GM12874 (cell line): Measurements from ENCODE around the gene NPEPL1.

Source experiments
- TF ChIP-seq, protein P1 (sequence below): IDR thresholded peaks from 2 replicates; pipeline ENCODE4 v1.5.1; 2011; ENCODE audit warnings: low read depth, mild to moderate bottlenecking, control low read depth, low read length, moderate library complexity; ENCODE audit not compliant: insufficient read depth

Gene NPEPL1

DNA sequence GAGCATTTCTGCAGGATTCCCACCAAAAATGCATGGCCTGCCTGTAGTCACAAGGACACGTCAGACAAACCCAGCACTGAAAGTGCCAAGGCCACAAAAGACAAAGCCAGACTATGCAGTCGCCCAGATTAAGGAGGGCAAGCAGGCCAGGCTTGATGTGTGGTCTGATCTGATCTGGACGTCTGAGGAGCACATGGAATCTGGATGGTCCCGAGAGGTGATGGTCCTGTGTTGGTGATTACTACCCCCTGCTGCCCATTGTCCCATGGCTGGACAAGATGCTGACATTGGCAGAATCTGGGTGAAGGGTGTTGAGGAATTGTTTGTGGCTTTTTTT, 17.1 kb downstream of the NPEPL1 start:
- TF ChIP-seq, protein P1, sequence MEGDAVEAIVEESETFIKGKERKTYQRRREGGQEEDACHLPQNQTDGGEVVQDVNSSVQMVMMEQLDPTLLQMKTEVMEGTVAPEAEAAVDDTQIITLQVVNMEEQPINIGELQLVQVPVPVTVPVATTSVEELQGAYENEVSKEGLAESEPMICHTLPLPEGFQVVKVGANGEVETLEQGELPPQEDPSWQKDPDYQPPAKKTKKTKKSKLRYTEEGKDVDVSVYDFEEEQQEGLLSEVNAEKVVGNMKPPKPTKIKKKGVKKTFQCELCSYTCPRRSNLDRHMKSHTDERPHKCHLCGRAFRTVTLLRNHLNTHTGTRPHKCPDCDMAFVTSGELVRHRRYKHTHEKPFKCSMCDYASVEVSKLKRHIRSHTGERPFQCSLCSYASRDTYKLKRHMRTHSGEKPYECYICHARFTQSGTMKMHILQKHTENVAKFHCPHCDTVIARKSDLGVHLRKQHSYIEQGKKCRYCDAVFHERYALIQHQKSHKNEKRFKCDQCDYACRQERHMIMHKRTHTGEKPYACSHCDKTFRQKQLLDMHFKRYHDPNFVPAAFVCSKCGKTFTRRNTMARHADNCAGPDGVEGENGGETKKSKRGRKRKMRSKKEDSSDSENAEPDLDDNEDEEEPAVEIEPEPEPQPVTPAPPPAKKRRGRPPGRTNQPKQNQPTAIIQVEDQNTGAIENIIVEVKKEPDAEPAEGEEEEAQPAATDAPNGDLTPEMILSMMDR = no peak

DNA sequence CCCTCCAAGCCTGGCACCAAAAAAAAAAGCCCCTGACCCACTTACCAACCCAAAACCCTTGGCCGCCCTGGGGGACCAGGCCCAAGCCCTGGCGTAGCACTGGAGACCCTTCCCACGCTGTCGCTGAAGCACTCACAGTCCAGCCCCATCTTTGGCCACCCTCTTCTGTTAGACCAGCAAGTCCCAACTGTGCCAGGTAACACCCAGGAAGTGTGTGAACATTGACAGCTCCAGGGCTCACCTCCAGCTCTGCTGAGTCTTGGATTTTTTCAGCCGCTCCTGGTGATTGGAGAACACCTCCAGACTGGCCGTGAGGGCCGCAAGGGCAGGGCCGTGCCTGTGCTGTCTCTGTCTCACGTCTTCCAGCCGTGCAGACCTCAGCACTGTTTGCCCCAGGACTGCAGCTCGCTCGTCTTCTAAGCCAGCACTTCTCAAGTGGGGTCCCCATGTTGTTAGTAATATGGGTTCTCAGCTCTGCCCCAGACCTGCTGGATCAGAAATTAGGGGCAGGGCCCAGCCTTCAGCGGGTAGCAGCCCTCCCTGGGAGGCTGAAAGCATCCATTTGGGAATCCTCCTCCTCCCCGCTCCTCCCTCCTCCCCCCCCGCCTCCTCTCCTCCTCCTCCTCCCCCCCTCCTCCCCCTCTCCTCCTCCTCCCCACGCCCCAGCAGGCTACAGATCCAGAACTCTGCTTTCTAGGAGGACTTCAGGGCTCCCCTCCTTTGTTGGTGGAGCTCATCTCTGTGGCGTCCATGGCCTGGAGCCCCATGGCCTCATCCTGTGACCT, 18.1 kb downstream of the NPEPL1 start:
- TF ChIP-seq, protein P1 = no peak

DNA sequence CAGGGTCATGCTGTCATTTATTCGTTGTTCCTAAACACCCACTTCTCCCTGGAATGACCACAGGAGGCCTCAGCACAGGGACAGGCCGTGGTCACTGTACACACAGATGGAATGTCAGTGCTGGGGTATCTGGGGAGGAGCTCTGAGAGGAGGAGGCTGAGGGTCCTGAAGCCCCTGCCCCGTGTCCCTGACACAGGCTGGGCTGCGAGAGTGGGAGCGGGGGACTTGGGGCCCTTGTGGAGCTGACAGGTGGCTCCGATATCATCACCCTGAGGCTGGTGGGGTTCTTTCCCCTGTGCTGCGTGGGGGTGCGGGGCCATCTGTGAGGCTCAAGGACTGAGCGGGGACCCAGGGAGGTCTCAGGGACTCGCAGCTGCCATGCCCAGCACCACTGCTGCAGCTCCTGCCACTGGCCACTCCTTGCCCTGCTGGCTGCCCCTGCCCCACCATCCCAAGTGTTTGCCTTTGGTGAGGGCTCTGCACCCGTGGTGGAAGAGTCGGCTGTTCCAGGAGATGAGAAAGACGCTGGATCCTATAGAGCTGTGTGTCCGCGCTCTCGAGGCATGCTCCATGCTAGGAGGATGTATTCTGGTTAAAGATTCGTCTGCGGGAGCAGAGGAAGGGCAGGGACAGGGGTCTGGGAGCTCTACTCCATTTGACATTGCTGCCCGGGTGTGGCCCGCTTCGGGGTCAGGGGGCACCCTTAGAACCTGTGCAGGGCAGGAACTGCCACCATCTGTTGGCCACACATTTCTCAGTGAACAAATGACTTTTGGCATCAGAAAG, 18.9 kb downstream of the NPEPL1 start:
- TF ChIP-seq, protein P1 = no peak

DNA sequence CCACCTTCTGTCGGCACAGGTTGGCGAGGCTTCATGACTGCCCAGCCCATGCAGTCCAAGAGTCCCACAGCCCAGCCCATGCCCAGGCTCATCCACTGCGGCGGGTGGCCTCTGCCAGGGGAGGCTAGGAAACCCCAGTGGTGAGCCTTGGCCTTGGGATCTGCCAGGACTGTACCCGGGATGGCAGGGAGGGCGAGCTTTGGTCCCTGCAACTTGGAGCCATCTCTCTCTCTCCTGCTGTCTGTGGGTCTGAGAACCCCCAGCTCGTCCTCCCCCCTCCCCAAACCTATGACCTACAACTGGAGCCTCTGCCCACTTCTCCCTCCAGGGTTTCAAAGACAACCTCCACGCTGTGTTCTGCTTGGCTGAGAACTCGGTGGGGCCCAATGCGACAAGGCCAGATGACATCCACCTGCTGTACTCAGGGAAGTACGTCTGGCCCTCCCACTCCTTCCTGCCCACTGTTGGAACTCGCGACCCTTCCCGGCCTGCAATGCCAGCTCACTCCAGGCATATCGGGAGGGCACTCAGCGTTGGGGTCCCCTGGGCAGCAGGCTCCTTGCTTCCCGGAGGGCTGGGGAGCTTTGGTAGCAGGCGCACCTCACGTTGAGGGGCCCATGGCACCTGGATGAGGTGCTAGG, 19.7 kb downstream of the NPEPL1 start:
- TF ChIP-seq, protein P1 = no peak

GRCh38 chr20:58712806-58713731, 20.5 kb downstream of the NPEPL1 start:
- TF ChIP-seq, protein P1 = no peak

GRCh38 chr20:58713801-58714339, 21.3 kb downstream of the NPEPL1 start:
- TF ChIP-seq, protein P1 = no peak
